Measurements from ENCODE around the gene ZNF664.

The ZNF664 gene

GRCh38 chr12:123958876-123959275 is 14.1 kb upstream of the ZNF664 start:
- DNase-seq (ENCODE audit: low spot score): no peak

GRCh38 chr12:123960029-123960735 is 12.8 kb upstream of the ZNF664 start:
- DNase-seq (ENCODE audit: low spot score): no peak

GRCh38 chr12:123960856-123961255 is 12.2 kb upstream of the ZNF664 start:
- DNase-seq (ENCODE audit: low spot score): no peak

GRCh38 chr12:123961585-123962345 is 11.2 kb upstream of the ZNF664 start:
- no peak for DNase-seq (ENCODE audit: low spot score)

GRCh38 chr12:123962513-123962912 is 10.5 kb upstream of the ZNF664 start:
- no peak for DNase-seq (ENCODE audit: low spot score)

- no peak for DNase-seq (ENCODE audit: low spot score)
Observed at GRCh38 chr12:123963821-123964220, 9.2 kb upstream of the ZNF664 start.

- no peak for DNase-seq (ENCODE audit: low spot score)
Observed at GRCh38 chr12:123965382-123965781, 7.6 kb upstream of the ZNF664 start.

GRCh38 chr12:123966596-123966995 is 6.4 kb upstream of the ZNF664 start:
- no peak for DNase-seq (ENCODE audit: low spot score)

- DNase-seq (ENCODE audit: low spot score): no peak
Observed at GRCh38 chr12:123967121-123967586, 5.9 kb upstream of the ZNF664 start.

GRCh38 chr12:123971449-123971769 is 1.6 kb upstream of the ZNF664 start:
- DNase-seq (ENCODE audit: low spot score): no peak

GRCh38 chr12:123971770-123972456 is 1.1 kb upstream of the ZNF664 start:
- DNase-seq (ENCODE audit: low spot score): peak; percentile 67

- peak; percentile 41 for DNase-seq (ENCODE audit: low spot score)
Observed at GRCh38 chr12:123973552-123974341, 732 bp downstream of the ZNF664 start.

- no peak for DNase-seq (ENCODE audit: low spot score)
Observed at GRCh38 chr12:123976227-123976826, 3.3 kb downstream of the ZNF664 start.

GRCh38 chr12:123979566-123979965 is 6.6 kb downstream of the ZNF664 start:
- no peak for DNase-seq (ENCODE audit: low spot score)

- DNase-seq (ENCODE audit: low spot score): no peak
Observed at GRCh38 chr12:123982269-123982668, 9.3 kb downstream of the ZNF664 start.

GRCh38 chr12:123983822-123984485 is 10.9 kb downstream of the ZNF664 start:
- peak; percentile 82 for DNase-seq (ENCODE audit: low spot score)

GRCh38 chr12:123984903-123985302 is 11.9 kb downstream of the ZNF664 start:
- no peak for DNase-seq (ENCODE audit: low spot score)

- no peak for DNase-seq (ENCODE audit: low spot score)
Observed at GRCh38 chr12:123986374-123986965, 13.5 kb downstream of the ZNF664 start.

GRCh38 chr12:123987022-123987421 is 14.0 kb downstream of the ZNF664 start:
- DNase-seq (ENCODE audit: low spot score): no peak

GRCh38 chr12:123989168-123989567 is 16.2 kb downstream of the ZNF664 start:
- no peak for DNase-seq (ENCODE audit: low spot score)

GRCh38 chr12:123989753-123990152 is 16.7 kb downstream of the ZNF664 start:
- DNase-seq (ENCODE audit: low spot score): no peak
